ENCODE data around the gene MAP4K3.
"Not testable (repeated sequence)": the region's sequence is repeated elsewhere in the genome, so short reads cannot be mapped to it uniquely, and the experiment has no call there.

The MAP4K3 gene

DNA sequence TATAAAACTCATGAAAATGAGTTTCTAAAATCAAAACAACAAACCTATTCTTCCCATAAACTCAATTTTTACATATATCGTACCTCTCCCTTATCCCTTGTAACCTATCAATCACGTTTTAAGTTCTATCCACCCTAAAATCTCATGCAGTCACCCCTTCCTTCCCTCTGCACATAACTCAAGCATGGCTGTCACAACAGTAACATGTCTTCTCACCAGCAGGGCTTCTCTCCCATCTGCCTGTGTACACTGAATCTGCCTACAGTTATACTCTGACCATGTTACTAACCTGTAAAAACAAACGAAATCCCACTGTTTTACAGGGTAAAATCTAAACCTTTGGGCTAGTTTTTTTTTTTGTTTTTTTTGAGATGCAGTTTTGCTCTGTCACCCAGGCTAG lies 68.2 kb downstream of the MAP4K3 start:
- DNase-seq: no peak

DNA sequence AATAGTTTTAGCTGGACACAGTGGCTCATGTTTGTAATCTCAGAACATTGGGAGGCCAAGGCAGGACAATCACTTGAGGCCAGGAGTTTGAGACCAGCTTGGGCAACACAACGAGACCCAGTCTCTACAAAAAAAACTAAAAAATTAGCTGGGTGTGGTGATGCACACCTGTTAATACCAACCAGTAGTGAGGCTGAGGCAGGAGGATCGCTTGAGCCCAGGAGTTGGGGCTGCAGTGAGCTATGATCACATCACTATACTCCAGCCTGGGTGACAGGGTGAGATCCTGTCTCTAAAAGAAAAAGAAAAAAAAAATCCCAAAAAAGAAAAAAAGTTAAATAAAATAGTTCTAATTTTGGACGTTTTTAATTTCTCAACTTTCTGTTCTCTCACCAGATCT lies 68.7 kb downstream of the MAP4K3 start:
- DNase-seq: no peak

DNA sequence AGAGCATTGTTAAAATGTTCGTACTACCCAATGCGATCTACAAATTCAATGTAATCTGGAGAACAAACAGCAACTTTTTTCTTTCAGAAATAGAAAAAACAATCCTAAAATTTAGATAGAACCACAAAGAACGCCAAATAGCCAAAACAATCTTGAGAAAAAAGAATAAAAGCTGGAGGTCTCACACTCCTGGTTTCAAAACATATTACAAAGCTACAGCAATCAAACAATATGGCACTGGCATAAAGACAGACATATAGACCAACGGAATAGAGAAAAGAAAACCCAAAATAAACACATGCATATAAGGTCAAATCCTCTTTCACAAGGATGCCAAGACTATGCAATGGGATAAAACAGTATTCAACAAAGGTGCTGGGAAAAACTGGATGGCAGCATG lies 74.5 kb downstream of the MAP4K3 start:
- DNase-seq: no peak

DNA sequence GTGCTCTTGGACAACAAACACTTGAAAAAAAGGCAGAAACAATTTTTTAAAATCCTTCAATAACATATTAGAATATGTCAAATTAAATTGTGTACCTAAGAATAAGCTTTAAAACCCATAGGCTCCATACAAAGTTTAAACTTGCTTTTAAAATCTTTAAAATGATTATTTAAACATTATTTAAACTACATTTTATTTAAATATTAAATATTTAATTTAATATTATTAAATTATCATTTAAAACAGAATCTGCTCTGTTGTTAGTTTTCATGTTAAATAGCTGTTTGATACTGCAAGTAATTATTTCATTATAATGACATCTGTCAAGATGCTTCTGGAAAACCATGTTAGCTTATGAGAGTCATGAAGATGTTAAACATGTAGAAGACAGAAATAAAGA lies 75.6 kb downstream of the MAP4K3 start:
- DNase-seq: no peak

DNA sequence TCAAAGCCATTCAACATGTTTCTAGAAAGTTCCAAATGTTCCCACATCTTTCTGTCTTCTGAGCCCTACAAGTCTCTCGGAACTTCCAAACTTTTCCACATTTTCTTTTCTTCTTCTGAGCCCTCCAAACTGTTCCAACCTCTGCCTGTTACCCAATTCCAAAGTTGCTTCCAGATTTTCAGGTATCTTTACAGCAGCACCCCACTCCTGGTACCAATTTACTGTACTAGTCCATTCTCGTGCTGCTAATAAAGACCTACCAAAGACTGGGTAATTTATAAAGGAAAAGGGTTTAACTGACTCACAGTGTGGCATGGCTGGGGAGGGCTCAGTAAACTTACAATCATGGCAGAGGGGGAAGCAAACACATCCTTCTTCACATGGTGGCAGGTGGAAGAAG lies 76.7 kb downstream of the MAP4K3 start:
- not testable (repeated sequence) for DNase-seq

DNA sequence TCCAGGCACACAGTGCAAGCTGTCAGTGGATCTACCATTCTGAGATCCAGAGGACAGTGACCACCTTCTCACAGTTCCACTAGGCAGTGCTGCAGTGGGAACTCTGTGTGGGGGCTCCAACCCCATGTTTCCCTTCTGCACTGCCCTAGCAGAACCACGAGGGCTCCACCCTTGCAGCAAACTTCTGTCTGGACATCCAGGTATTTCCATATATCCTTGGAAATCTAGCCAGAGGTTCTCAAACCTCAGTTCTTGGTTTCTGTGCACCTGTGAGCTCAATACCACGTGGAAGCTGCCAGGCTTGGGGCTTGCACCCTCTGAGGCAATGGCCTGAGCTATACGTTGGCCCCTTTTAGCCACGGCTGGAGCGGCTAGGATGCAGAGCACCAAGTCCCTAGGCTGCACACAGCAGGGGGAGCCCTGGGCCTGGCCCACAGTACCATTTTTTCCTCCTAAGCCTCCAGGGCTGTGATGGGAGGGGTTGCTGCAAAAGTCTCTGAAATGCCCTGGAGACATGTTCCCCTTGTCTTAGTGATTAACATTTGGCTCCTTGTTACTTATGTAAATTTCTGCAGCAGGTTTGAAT lies 77.5 kb downstream of the MAP4K3 start:
- DNase-seq: no peak

DNA sequence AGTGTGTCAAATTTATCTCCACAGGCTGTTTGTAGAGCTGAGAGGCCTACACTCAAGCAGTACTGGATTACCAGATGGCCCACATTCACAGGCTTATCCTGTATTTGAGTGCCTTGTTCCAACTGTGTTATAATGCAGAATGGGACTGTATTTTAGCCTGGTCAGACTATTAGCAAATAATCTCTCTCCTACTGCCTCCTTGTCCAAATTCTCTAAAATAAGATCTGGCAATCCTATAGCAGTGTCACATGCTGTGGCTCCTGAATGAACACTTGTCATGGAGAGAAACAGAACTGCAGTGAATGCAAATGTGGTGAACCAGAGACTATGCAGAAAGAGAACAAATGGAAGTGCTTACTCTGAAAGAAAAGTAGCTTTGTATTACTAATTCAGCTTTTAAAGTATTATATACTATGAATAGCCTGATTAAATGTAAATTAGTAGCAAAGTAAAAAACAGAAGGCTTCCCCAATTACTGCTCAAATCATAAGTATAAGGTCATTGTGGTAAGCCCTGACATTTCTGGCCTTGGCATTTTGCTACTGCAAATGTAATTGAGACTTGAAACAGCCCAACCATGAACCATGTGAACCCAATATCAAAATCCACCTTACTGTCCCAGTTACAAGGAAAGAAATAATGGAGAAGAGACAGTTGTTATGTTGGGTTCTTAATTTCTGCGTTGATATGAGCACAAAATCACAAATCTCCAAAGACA lies 80.0 kb downstream of the MAP4K3 start:
- DNase-seq: no peak

DNA sequence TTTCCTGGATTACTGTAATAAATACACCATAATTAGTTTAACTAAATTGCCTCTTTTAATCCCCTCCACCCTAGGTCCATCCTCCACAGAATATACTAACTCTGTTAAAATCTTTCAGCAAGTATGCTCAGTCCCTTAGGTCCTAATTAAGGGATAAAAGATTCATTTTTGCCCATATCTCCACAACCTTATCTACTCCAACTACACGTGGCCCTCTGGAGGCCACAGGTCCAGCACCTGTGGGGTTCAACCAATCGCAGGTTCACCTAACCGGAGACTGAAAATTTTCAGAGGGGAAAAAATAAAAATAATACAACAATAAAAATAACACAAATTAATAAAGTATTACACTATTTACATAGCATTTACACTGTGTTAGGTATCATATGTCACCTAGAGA lies 86.4 kb downstream of the MAP4K3 start:
- no peak for DNase-seq

DNA sequence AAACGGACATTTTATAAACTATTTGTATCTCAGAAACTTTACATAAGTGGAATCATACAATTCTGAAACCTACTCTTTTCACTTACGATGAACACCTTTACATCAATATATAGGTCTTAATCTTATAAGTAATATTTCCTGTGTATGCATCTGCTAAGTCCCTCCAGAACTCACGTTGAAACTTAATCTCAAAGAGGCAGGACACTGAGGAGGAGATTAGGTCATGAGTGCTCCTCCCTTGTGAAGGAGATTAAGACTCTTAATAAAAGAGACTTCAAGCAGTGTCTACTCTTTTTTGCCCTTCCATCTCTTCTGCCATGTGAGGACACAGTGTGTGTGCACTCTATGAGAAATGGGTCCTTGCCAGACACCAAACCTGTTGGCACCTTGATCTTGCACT lies 98.6 kb downstream of the MAP4K3 start:
- no peak for DNase-seq

DNA sequence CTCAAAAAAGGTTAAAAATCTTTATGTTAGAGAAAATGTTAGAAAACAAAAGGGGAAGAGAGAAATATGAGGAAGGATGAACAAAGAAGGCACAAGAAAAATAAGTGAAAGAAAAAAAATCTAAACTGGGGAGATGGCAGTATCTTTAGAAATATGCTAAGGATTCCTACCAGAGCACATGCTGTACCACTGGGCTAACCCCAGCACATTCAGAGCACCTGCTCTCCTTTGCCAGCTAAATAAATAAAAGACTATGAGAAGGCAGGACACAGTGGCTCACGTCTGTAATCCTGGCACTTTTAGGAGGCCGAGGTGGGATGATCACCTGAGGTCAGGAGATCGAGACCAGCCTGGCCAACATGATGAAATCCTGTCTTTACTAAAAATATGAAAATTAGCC lies 101.2 kb downstream of the MAP4K3 start:
- no peak for DNase-seq

DNA sequence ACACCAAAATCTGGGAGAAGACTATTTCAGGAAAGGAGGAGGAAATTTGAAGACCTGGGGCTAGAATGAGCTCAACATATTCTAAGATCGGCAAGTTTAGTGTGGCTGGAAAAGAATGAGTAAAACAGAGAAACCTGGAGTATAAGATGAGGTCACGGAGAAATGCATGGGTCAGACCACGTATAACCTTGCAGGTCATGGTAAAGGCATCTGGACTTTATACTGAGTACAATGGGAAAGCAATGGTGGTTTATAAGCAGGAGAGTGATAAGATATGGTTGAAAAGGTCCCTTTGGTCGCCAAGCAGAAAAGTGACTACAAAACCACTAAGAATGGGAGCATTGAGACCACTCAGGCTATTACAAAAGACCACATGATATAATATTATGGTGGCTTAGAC lies 102.1 kb downstream of the MAP4K3 start:
- no peak for DNase-seq

DNA sequence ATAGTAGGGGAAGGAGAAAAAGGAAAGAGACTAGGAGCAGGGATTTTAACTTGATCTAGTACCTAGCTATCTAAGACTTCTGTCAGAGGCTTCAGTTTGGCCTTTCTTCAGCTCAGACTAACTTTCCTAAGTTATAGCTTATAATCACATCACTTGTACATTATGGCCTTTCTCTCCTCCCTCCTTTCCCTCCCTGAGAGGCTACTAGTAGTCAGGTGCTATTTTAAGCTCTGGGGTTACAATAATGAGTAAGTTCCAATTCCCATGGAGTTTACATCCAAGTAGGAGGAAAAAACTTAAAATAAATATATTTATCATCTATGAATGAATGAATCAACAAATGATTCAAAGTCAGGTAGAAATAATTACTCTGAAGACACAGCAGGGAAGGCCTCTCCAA lies 102.6 kb downstream of the MAP4K3 start:
- DNase-seq: no peak

DNA sequence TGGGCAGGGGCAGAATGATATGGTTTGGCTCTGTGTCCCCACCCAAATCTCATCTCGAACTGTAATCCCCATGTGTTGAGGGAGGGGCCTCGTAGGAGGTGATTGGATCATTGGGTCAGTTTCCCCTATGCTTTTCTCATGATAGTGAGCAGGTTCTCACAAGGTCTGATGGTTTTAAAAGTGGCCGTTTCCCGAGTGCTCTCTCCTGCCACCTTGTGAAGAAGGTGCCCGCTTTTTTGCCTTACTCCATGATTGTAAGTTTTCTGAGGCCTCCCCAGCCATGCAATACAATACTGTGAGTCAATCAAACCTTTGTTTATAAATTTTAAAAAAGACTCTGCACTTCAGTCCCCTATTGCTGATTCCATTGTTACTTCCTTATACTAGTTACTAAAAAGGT lies 110.4 kb downstream of the MAP4K3 start:
- no peak for DNase-seq

DNA sequence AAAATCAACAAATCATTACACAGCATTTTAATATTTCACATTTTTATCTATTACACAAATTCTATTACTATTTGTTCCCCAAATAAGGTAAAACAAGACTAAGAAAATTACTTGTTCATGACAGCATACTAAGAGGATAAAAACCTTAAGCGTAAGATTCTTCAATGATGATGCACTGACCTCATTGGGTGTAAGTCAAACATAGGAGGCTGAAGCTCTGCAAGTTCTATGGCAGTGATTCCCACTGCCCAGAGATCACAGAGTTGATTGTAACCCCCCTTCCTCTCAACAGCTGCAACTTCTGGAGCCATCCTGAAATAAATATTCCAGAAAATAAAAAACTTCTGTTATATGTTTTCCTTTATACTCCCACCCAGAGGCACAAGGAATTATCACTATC lies 111.1 kb downstream of the MAP4K3 start:
- DNase-seq: no peak

DNA sequence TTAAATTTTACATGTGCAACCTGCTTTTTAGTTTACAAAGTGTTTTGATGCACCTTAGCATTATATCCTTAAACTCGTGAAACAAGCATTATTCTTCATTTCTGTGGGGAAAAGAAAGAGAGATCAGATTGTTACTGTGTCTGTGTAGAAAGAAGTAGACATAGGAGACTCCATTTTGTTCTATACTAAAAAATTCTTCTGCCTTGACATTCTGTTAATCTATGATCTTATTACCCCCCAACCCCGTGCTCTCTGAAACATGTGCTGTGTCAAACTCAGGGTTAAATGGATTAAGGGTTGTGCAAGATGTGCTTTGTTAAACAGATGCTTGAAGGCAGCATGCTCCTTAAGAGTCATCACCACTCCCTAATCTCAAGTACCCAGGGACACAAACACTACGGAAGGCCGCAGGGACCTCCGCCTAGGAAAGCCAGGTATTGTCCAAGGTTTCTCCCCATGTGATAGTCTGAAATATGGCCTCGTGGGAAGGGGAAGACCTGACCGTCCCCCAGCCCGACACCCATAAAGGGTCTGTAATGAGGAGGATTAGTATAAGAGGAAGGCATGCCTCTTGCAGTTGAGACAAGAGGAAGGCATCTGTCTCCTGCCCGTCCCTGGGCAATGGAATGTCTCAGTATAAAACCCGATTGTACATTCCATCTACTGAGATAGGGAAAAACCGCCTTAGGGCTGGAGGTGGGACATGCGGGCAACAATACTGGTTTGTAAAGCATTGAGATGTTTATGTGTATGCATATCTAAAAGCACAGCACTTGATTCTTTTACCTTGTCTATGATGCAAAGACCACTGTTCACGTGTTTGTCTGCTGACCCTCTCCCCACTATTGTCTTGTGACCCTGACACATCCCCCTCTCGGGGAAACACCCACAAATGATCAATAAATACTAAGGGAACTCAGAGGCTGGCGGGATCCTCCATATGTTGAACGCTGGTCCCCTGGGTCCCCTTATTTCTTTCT lies 115.7 kb downstream of the MAP4K3 start:
- not testable (repeated sequence) for DNase-seq

DNA sequence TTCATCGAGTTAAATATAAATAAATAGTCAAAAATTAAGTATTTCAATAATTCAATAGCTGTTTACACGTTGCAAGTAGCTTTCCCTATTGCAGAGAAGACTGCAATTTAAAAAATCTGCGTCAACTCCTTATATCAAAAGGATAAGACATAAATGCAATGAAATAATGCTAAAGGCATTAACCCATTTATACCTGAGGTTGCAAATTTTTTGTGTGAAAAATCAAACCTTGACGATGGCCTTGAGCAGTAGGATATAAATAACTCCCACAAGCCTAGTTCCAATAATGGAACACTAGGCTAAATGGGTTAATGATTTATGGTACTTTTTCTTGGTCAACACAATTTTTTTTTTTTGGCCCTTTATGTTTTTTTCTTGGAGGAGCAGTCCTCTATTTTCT lies 116.9 kb downstream of the MAP4K3 start:
- no peak for DNase-seq

DNA sequence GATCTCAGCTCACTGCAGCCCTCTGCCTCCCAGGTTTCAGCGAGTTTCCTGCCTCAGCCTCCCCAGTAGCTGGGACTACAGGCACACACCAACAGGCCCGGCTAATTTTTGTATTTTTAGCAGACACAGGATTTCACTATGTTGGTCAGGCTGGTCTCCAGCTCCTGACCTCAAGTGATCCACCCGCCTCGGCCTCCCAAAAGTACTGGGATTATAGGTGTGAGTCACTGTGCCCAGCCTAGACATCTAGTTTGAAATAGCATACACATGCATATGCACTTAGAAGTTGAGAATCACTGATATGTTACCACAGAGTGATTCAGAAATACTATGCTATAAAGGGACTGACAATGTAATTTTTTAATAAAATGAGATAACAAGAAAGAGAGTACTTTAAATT lies 123.5 kb downstream of the MAP4K3 start:
- no peak for DNase-seq

DNA sequence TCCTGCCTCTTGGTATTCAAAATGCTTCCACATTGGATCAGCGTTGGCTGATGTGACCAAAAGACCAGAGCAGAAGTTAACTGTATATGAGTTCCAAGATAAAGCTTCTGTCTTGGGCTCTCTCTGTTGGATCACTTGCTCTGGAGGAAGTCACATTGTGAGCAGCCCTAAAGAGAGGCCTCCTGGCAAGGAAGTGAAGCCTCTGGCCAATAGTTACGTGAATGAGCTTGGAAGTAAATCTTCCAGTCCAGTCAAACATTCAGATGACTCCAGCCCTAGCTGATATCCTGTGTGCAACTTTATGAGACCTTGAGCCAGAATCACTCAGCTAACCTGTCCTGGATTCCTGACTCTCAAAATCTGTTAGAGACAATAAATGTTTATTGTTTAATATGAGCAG lies 125.6 kb downstream of the MAP4K3 start:
- DNase-seq: no peak

DNA sequence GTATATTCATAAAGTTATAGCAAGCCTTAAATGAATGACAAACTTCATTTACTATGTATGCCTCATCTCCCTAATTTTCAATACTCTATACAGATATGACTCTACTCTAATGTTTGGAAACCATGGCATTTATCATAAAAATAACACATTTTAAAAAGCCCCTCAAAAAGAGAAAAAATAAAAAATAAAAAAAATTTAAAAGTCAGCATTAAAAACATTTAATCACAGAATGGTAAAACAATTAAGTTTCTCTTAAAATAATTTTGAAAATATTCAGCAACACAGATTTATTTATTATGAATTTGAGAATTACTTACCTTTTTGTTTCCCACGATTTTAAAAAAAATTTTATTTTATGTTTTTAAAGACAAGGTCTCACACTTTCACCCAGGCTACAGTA lies 128.3 kb downstream of the MAP4K3 start:
- no peak for DNase-seq

DNA sequence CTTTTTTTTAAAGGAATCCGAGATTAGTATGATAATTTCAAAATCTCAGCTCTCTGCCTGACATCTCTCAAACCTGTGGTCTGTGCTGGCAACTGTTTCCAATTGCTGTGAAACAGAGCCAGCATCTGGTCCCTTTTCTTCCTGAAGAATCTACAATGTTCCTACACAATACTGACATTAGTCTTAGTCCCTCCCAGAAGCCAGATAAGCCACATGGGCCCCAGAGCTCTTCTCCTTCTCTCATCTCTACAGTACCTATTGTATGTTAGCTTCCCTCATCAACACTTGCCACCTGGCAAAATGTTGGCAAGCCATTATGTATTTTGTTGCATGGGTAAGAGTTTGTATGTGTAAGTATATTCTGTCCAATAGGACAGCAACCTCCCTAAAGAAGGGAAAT lies 130.5 kb downstream of the MAP4K3 start:
- no peak for DNase-seq

DNA sequence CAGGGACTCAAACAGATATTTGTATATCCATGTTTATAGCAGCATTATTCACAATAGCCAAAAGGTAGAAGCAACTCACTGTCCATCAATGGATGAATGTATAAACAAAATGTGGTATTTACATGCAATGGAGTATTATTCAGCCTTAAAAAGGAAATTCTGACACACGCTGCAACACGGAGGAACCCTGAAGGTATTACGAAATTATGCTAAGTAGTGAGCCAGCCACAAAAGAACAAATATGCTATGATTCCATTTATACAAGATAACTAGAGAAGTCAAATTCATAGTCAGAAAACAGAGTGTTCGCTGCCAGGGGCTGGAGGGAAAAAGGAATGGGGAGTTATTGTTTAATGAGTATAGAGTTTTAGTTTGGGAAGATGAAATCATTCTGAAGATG lies 132.4 kb downstream of the MAP4K3 start:
- DNase-seq: no peak

DNA sequence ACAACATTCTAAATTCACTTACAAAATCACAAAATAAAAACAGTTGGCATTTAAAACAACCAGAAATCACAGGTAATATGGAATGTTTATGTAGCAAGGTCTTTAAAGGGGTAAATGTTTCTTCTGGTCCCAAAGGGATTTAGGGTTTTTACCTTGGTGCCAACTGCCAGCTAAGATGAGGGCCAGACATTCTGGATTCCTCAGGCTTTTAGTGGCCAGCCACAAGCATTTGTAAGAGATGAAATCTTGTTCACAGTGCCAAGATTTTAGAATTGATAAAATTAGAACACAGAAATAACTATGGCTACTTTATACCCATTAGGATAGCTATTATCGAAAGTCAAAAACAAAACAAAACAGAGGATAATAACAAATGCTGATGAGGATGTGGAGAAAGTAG lies 132.9 kb downstream of the MAP4K3 start:
- DNase-seq: no peak

DNA sequence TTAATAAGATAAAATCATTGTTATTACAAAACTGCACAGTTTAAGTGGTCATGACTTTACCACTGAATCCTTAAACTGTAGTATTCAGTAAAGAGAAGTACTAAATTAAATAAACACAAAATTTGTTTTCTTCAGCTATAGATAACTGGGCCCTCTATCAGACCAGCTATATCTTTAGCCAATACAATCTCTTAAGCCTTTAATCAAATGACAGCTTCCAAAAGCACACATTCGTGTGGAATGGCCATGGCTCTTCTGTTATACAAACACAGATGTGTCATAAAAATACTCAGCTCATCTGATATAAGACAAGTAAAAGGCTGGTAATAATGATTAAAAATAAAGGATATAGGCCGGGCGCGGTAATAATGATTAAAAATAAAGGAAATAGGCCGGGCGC lies 135.7 kb downstream of the MAP4K3 start:
- DNase-seq: no peak
